HG03521 (cell line): Measurements from ENCODE around the gene OR4F17.
"Not testable (repeated sequence)": the region's sequence is repeated elsewhere in the genome, so short reads cannot be mapped to it uniquely, and the experiment has no call there.

Source experiments
- ATAC-seq: cut with Tn5 transposase; IDR thresholded peaks from one replicate; pipeline ENCODE4 v1.9.1; 2021; ENCODE audit warnings: mild to moderate bottlenecking, moderate library complexity; ENCODE audit not compliant: unreplicated experiment

The OR4F17 gene

GRCh38 chr19:106804-107203 is at the start of gene OR4F17:
TSS of gene OR4F17 (plus strand) at chr19:107104. CDS start at chr19:110679, 3,575 bp downstream.
- ATAC-seq = not testable (repeated sequence)

- ATAC-seq = not testable (repeated sequence)
These were observed 36.1 kb upstream of the OR4F17 start for GRCh38 chr19:70793-71192.

GRCh38 chr19:82864-83263 is 24.0 kb upstream of the OR4F17 start:
- ATAC-seq = not testable (repeated sequence)

- not testable (repeated sequence) for ATAC-seq
These were observed 23.3 kb upstream of the OR4F17 start for GRCh38 chr19:83626-84025.

- not testable (repeated sequence) for ATAC-seq
These were observed 16.2 kb upstream of the OR4F17 start for GRCh38 chr19:90678-91077.

GRCh38 chr19:94794-95193 is 12.1 kb upstream of the OR4F17 start:
- ATAC-seq = not testable (repeated sequence)

GRCh38 chr19:97647-98046 is 9.3 kb upstream of the OR4F17 start:
- ATAC-seq = not testable (repeated sequence)

- ATAC-seq = not testable (repeated sequence)
These were observed 13.7 kb downstream of the OR4F17 start for GRCh38 chr19:120443-121140.
